Measurements from ENCODE around the gene CHST8.
"Not testable (repeated sequence)": the region's sequence is repeated elsewhere in the genome, so short reads cannot be mapped to it uniquely, and the experiment has no call there.

CHST8 gene

GRCh38 chr19:33647146-33647545 lies 25.4 kb downstream of the CHST8 start:
- DNase-seq = no peak

GRCh38 chr19:33649627-33650305 lies 28.0 kb downstream of the CHST8 start:
- no peak for DNase-seq

- DNase-seq = no peak
Measured at GRCh38 chr19:33653684-33654083, 31.9 kb downstream of the CHST8 start.

- no peak for DNase-seq
Measured at GRCh38 chr19:33654840-33655508, 33.2 kb downstream of the CHST8 start.

GRCh38 chr19:33659835-33660234 lies 38.1 kb downstream of the CHST8 start:
- DNase-seq = no peak

- DNase-seq = no peak
Measured at GRCh38 chr19:33660410-33661124, 38.8 kb downstream of the CHST8 start.

GRCh38 chr19:33661336-33661735 lies 39.6 kb downstream of the CHST8 start:
- no peak for DNase-seq

GRCh38 chr19:33662391-33663092 lies 40.8 kb downstream of the CHST8 start:
- no peak for DNase-seq

- DNase-seq = not testable (repeated sequence)
Measured at GRCh38 chr19:33663316-33663715, 41.6 kb downstream of the CHST8 start.

- no peak for DNase-seq
Measured at GRCh38 chr19:33664744-33665143, 43.0 kb downstream of the CHST8 start.

GRCh38 chr19:33665776-33666595 lies 44.2 kb downstream of the CHST8 start:
- no peak for DNase-seq

- DNase-seq = no peak
Measured at GRCh38 chr19:33667141-33667650, 45.4 kb downstream of the CHST8 start.

- DNase-seq = no peak
Measured at GRCh38 chr19:33667881-33668280, 46.1 kb downstream of the CHST8 start.

- no peak for DNase-seq
Measured at GRCh38 chr19:33668968-33669367, 47.2 kb downstream of the CHST8 start.

GRCh38 chr19:33669376-33669775 lies 47.6 kb downstream of the CHST8 start:
- DNase-seq = no peak

- no peak for DNase-seq
Measured at GRCh38 chr19:33670398-33670797, 48.6 kb downstream of the CHST8 start.

- DNase-seq = no peak
Measured at GRCh38 chr19:33671211-33671610, 49.5 kb downstream of the CHST8 start.

- DNase-seq = no peak
Measured at GRCh38 chr19:33673258-33673875, 51.6 kb downstream of the CHST8 start.

- DNase-seq = no peak
Measured at GRCh38 chr19:33673996-33674625, 52.4 kb downstream of the CHST8 start.

- DNase-seq = no peak
Measured at GRCh38 chr19:33674626-33675367, 53.0 kb downstream of the CHST8 start.
